BLaER1 (cell line): ENCODE data around the gene LRRC27.

Source experiments
- H3K27ac ChIP-seq: shearing (Covaris generic); formaldehyde crosslinking; 2 replicates; pipeline ENCODE4 v1.8.1; 2022
- H3K27me3 ChIP-seq: shearing (Covaris generic); formaldehyde crosslinking; 2 replicates; pipeline ENCODE4 v1.8.1; 2022
- H3K36me3 ChIP-seq: shearing (Covaris generic); formaldehyde crosslinking; 2 replicates; pipeline ENCODE4 v1.8.1; 2022
- H3K4me1 ChIP-seq: shearing (Covaris generic); formaldehyde crosslinking; 2 replicates; pipeline ENCODE4 v1.8.1; 2022
- H3K4me2 ChIP-seq: shearing (Covaris generic); formaldehyde crosslinking; 2 replicates; pipeline ENCODE4 v1.8.1; 2022
- H3K4me3 ChIP-seq: shearing (Covaris generic); formaldehyde crosslinking; 2 replicates; pipeline ENCODE4 v1.8.1; 2022
- H3K9ac ChIP-seq: shearing (Covaris generic); formaldehyde crosslinking; 2 replicates; pipeline ENCODE4 v1.8.1; 2022
- H3K9me3 ChIP-seq: shearing (Covaris generic); formaldehyde crosslinking; 2 replicates; pipeline ENCODE4 v1.8.1; 2022
- H4K20me1 ChIP-seq: shearing (Covaris generic); formaldehyde crosslinking; 2 replicates; pipeline ENCODE4 v1.8.1; 2022
- Cebpa-rat ChIP-seq: shearing (Covaris generic); IDR thresholded peaks from 2 replicates; pipeline ENCODE4 v1.8.1; 2022

LRRC27 gene

DNA sequence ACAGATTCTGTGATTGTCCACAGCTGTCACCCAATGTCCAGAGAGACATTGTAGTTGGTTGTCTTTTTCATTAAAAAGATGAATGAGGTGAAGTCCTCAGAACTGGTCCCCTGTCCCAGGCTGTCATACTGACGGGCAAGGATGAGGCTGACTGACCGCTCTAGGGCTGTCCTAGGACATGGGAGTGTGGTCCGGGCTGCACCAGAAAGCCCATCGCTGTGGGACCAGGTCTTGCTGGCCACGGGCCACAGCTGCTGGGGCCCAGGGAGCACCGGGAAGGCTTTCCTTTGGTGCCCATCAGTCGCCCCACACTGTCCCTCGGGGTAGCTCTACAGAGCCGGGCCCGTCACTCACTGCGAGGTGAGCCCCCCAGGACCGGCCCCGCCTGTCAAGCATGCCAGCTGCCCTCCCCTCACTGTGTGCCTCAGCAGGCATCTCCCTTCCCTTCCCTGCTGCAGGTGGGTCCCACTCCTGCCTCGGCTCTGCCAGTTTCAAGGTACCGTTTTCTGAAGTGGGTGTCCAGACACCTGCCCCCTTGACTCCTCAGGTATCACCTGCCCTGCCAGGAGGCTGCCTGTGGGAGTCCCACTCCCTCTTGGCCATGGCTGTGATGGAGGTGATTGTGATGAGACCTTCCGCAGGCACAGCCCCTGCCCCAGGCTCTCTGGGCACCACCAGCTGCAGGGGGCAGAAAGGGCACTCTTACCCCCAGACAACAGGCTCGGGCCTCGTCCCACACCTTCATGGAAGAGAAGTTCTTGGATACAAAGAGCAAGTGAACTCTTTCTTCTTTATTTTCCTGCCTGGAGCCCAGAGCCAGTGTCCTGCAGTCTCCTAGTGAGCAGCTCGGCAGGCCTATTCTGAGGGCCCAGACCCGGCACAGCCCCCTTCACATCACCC, 21.7 kb downstream of the LRRC27 start:
- Histone ChIP-seq H3K27ac (no peak overlapping the region), H3K36me3 (peaks cover 1% of the 10 kb centered on the region; the same call in 1 of the 2 replicates), H3K4me3 (no peak overlapping the region), H3K9me3 (no peaks in the 10 kb centered on the region), H3K9ac (0 out of 2 replicates have a peak overlapping the region, but pooled peaks have one; percentile 5), H4K20me1 (no peaks in the 10 kb centered on the region), H3K27me3 (no peaks in the 10 kb centered on the region), H3K4me1 (peaks cover 32% of the 10 kb centered on the region; the same call in 1 of the 2 replicates), H3K4me2 (no peak overlapping the region)
- TF ChIP-seq Cebpa-rat, result no peak

DNA sequence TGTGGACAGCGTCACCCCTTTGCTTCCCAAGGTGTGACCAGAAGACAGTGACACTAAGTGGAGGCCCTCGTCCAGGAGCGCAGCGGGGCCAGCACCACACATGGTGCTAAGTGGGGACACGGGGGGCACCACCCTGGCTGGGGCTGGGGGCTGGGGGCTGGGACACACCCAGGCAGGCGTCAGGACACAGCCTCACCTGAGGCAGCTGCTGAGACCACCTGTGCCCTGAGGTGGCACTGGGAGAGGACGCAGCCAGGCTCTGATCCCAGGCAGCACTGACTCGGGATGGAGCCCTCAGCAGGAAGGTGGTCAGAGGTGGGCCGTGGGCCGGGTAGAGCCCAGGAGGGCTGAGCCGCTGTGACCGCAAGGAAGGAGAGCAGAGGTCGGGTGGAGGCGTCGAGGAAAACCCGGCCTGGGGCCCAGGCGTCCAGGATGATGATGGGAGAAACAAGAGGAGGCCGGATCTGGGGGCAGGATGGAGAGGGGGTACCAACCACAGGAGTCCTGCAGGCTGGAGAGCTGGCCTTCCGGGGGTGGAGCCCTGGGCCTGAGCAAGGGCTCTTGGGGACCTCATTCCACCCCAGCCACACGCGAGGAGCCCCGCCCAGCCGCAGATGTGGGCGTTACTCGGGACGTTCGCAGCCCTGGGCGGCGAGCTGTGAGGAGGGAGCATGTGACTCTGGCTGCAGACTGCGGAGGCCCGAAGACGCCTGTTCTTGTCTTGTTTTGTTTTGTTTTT, 22.5 kb downstream of the LRRC27 start:
- H3K36me3 ChIP-seq, result no peaks in the 10 kb centered on the region
- no peaks in the 10 kb centered on the region for H3K9me3 ChIP-seq
- H3K4me3 ChIP-seq, result no peak overlapping the region
- no peak for TF ChIP-seq Cebpa-rat
- no peak overlapping the region for H3K9ac ChIP-seq
- no peaks in the 10 kb centered on the region for H4K20me1 ChIP-seq
- no peak overlapping the region for H3K27ac ChIP-seq
- peak overlapping the region; percentile 22; the same call in 1 of the 2 replicates for H3K4me2 ChIP-seq
- peaks cover 32% of the 10 kb centered on the region; the same call in 1 of the 2 replicates for H3K4me1 ChIP-seq
- no peaks in the 10 kb centered on the region for H3K27me3 ChIP-seq

GRCh38 chr10:132355297-132355696, 23.3 kb downstream of the LRRC27 start:
- H3K9ac ChIP-seq, result no peak overlapping the region
- no peaks in the 10 kb centered on the region for H3K27me3 ChIP-seq
- H3K36me3 ChIP-seq, result no peaks in the 10 kb centered on the region
- no peak overlapping the region for H3K4me2 ChIP-seq
- no peak for TF ChIP-seq Cebpa-rat
- H4K20me1 ChIP-seq, result no peaks in the 10 kb centered on the region
- peaks cover 32% of the 10 kb centered on the region; the same call in 1 of the 2 replicates for H3K4me1 ChIP-seq
- no peaks in the 10 kb centered on the region for H3K9me3 ChIP-seq
- no peak overlapping the region for H3K27ac ChIP-seq
- no peak overlapping the region for H3K4me3 ChIP-seq

DNA sequence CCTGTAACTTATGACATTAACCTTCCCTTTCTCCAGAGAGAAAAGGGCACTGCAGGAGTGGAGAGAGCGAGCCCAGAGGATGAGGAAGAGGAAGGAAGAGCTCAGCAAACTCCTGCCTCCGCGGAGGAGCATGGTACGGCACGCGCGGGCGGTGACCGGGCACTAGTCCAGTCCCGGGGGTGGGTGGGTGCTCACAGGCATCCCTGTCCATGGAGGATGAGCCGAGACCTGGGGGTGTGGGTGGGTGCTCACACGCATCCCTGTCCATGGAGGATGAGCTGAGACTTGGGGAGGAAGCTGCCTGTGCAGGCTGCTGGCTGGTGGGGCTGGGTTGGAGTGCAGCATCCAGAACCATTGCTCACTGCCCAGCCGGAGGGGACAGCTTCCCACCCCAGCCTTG, 23.8 kb downstream of the LRRC27 start:
- H4K20me1 ChIP-seq, result no peaks in the 10 kb centered on the region
- H3K9me3 ChIP-seq, result no peaks in the 10 kb centered on the region
- H3K4me3 ChIP-seq, result no peak overlapping the region
- H3K27ac ChIP-seq, result no peak overlapping the region
- no peaks in the 10 kb centered on the region for H3K36me3 ChIP-seq
- H3K4me2 ChIP-seq, result peak overlapping the region; percentile 5; the same call in 1 of the 2 replicates
- H3K9ac ChIP-seq, result no peak overlapping the region
- peaks cover 32% of the 10 kb centered on the region; the same call in 1 of the 2 replicates for H3K4me1 ChIP-seq
- H3K27me3 ChIP-seq, result no peaks in the 10 kb centered on the region
- no peak for TF ChIP-seq Cebpa-rat

DNA sequence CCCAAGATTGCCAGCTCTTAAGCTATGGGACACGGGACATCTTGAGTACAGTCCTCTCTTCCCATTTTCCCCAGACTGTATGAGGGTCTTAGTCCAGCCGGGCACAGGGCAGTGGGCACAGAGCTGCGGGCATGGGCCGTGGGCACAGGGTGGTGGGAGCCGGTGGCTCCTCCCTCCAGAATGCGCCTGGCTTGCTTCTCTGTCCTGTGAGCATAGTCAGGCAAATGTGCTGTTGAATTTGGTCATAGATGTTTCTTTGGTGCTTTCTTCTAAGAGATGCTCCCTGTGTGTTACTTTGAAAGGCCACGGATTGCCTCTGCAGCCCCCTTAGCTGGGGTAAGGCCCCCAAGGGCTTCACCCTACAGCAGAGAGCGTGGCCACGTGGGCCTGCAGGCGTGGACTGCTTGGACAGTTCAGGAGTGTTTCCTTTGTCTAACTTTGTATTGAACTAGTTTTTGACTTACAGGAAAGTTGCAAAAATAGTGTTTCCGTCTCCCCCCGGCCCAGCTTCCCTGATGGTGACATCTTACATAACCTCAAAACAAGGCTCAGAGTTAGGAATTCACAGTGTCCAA, 24.7 kb downstream of the LRRC27 start:
- Histone ChIP-seq H3K9ac (no peak overlapping the region), H3K27me3 (no peaks in the 10 kb centered on the region), H3K4me2 (no peak overlapping the region), H3K4me3 (no peak overlapping the region), H3K9me3 (no peaks in the 10 kb centered on the region), H3K4me1 (peaks cover 32% of the 10 kb centered on the region; the same call in 1 of the 2 replicates), H4K20me1 (no peaks in the 10 kb centered on the region), H3K27ac (no peak overlapping the region), H3K36me3 (no peaks in the 10 kb centered on the region)
- no peak for TF ChIP-seq Cebpa-rat

DNA sequence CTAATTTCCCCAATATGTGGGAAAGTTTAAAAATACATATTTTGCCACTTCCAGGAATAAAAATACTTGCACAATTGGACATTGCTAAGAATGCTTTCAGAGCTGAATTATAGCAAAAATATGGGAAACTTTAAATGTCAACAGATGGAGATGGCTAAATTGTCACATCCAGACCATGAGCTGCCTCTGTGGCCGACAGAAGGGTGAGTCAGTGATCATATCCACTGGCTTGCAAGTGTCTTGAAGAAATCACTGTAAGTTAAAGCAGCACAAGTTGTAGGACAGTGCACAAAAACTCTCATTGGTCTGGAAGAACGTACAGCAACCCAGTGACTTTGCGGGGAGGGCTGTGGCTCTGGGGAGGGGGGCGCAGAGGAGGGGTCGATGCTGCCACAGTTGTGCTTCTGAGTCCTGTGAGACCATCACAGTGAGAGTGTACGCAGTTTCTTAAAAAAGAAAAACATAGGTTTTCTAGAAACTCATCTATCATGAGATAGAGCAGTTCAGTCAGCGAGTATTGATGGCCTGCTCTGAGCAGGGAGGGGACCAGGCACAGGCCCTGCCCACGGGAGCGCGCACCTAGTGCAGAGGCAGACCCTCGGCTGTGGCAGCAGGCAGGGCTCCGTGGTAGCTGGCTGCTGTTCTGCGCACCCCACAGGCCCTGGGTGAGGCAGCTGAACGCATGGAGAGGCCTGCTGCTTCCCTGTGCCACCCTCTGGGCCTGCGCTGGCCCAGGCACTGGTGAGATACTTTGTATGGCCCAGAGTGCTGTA, 25.5 kb downstream of the LRRC27 start:
- no peak overlapping the region for H3K4me2 ChIP-seq
- no peaks in the 10 kb centered on the region for H3K27me3 ChIP-seq
- H3K36me3 ChIP-seq, result no peaks in the 10 kb centered on the region
- H3K9ac ChIP-seq, result no peak overlapping the region
- H3K9me3 ChIP-seq, result no peaks in the 10 kb centered on the region
- H3K4me3 ChIP-seq, result no peak overlapping the region
- H3K4me1 ChIP-seq, result peaks cover 32% of the 10 kb centered on the region; the same call in 1 of the 2 replicates
- H4K20me1 ChIP-seq, result no peaks in the 10 kb centered on the region
- no peak for TF ChIP-seq Cebpa-rat
- no peak overlapping the region for H3K27ac ChIP-seq

GRCh38 chr10:132359305-132360040, 27.5 kb downstream of the LRRC27 start:
- peaks cover 4% of the 10 kb centered on the region for H3K9me3 ChIP-seq
- H3K9ac ChIP-seq, result no peak overlapping the region
- H3K27me3 ChIP-seq, result no peaks in the 10 kb centered on the region
- H3K36me3 ChIP-seq, result 0 out of 2 replicates have a peak, but pooled peaks cover 4% of the 10 kb centered on the region
- H3K4me3 ChIP-seq, result no peak overlapping the region
- H3K4me2 ChIP-seq, result no peak overlapping the region
- no peaks in the 10 kb centered on the region for H4K20me1 ChIP-seq
- H3K4me1 ChIP-seq, result peaks cover 17% of the 10 kb centered on the region; the same call in 1 of the 2 replicates
- TF ChIP-seq Cebpa-rat, result no peak
- H3K27ac ChIP-seq, result no peak overlapping the region

GRCh38 chr10:132360766-132361447, 28.9 kb downstream of the LRRC27 start:
- H3K27ac ChIP-seq, result no peak overlapping the region
- no peak overlapping the region for H3K4me3 ChIP-seq
- no peak overlapping the region for H3K9ac ChIP-seq
- no peak overlapping the region for H3K4me2 ChIP-seq
- no peaks in the 10 kb centered on the region for H4K20me1 ChIP-seq
- peaks cover 8% of the 10 kb centered on the region for H3K9me3 ChIP-seq
- H3K4me1 ChIP-seq, result 0 out of 2 replicates have a peak, but pooled peaks cover 3% of the 10 kb centered on the region
- TF ChIP-seq Cebpa-rat, result no peak
- no peaks in the 10 kb centered on the region for H3K27me3 ChIP-seq
- H3K36me3 ChIP-seq, result peaks cover 6% of the 10 kb centered on the region; the same call in 1 of the 2 replicates
